ENCODE results near the gene GNB2. TPM values are rescaled to one million over a fixed set of nuclear protein-coding genes. Genes with fewer than 3 reads are reported as not detected.
A peak's percentile ranks its signal among the peaks of the same experiment; 100 is the strongest.
"Not testable (repeated sequence)": the region's sequence is repeated elsewhere in the genome, so short reads cannot be mapped to it uniquely, and the experiment has no call there.

GNB2 gene
- total and polyA plus RNA-seq, 4 donors, result 37.6 to 133 (median 73.2) TPM

DNA sequence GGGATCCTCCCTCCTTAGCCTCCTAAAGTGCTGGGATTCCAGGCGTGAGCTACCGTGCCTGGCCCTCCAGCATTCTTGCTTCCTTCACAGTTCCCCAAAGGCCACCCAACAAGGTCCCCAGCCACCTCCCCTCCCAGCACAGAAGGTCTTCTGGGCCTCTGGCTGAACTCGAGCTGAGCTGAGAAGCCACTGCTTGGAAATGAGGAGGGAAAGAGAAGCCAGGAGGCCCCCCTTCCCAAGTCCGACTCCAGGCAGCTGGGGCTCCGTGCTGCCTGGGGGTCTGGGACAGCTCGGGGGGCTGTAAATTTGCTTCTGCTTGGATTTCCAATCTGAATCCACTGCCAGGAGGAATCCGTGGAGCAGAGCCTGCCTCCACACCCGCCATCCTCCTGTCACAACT, 41.2 kb downstream of the GNB2 start (continued):
- TF ChIP-seq, protein P1, sequence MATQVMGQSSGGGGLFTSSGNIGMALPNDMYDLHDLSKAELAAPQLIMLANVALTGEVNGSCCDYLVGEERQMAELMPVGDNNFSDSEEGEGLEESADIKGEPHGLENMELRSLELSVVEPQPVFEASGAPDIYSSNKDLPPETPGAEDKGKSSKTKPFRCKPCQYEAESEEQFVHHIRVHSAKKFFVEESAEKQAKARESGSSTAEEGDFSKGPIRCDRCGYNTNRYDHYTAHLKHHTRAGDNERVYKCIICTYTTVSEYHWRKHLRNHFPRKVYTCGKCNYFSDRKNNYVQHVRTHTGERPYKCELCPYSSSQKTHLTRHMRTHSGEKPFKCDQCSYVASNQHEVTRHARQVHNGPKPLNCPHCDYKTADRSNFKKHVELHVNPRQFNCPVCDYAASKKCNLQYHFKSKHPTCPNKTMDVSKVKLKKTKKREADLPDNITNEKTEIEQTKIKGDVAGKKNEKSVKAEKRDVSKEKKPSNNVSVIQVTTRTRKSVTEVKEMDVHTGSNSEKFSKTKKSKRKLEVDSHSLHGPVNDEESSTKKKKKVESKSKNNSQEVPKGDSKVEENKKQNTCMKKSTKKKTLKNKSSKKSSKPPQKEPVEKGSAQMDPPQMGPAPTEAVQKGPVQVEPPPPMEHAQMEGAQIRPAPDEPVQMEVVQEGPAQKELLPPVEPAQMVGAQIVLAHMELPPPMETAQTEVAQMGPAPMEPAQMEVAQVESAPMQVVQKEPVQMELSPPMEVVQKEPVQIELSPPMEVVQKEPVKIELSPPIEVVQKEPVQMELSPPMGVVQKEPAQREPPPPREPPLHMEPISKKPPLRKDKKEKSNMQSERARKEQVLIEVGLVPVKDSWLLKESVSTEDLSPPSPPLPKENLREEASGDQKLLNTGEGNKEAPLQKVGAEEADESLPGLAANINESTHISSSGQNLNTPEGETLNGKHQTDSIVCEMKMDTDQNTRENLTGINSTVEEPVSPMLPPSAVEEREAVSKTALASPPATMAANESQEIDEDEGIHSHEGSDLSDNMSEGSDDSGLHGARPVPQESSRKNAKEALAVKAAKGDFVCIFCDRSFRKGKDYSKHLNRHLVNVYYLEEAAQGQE (IDR thresholded peaks at IDR 0.05), result no peak
- TF ChIP-seq JUND (IDR thresholded peaks at IDR 0.05), result no peak

DNA sequence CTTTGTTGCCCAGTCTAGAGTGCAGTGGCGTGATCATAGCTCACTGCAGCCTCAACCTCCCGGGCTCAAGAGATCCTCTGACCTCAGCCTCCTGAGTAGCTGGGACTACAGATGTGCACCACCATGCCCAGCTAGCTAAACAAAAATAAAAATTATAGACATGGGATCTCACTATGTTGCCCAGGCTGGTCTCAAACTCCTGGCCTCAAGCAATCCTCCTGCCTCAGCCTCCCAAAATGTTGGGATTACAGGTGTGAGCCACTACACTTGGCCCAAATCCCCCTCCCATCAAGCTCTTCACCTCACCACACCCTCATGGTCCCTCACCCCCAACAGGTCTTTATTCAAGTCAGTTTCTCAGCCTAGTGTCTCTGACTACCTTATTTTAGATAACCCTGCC, 43.5 kb downstream of the GNB2 start:
- not testable (repeated sequence) for H3K36me3 ChIP-seq (ENCODE audit: control insufficient read depth in 4 of 4, insufficient read depth in 3 of 4, low read depth in 1 of 4, low read length in 3 of 4); H3K9ac ChIP-seq (ENCODE audit: low read depth in 1 of 2, low read length in 2 of 2); H3K9me3 ChIP-seq (ENCODE audit: control insufficient read depth in 4 of 4, low read length in 3 of 4); H3K27ac ChIP-seq (ENCODE audit: low read depth in 1 of 2, low read length in 2 of 2); H3K27me3 ChIP-seq (ENCODE audit: control insufficient read depth in 4 of 4, insufficient read depth in 4 of 4, low read length in 3 of 4); DNase-seq (ENCODE audit: low spot score); H3K4me3 ChIP-seq (ENCODE audit: low read depth in 1 of 3, low read length in 3 of 3)
- peaks cover 7 to 27% (median 24%) of the 10 kb centered on the region in 4 donors for H3K4me1 ChIP-seq (ENCODE audit: control insufficient read depth in 4 of 4, insufficient read depth in 4 of 4, low read length in 3 of 4)
- WGBS, result 98% methylated on average over 2 of the region's 2 CpGs

DNA sequence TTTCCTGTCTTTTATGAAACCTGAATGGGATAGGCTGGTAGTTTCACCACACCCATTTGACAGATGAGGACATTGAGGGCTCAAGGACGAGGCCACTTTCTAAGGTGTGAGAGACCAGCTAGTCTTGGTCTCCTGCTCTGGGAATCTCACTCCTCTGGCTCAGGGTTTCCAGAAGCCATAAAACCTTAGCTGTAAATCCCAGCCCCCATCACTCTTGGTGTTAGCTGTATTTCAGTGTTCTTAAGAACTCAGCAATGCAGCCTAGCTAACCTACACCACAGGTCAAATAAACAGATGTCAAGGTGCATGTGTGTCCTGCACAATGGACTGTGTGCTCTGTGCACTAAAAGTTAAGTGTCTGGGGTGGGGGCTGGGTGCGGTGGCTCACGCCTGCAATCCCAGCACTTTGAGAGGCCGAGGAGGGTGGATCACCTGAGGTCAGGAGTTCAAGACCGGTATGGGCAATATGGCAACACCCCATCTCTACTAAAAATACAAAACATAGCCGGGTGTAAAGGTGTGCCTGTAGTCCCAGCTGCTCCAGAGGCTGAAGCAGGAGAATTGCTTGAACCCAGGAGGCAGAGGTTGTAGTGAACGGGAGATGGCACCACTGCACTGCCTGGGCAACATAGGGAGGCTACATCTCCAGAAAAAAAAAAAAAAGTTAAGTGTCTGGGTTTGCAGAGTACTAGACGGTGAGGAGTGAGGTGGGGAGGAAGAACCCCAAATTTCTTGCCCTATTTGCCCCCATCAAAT, 46.2 kb downstream of the GNB2 start:
- Histone ChIP-seq H3K4me1 (ENCODE audit: control insufficient read depth in 4 of 4, insufficient read depth in 4 of 4, low read length in 3 of 4) (peaks cover 9 to 54% (median 42%) of the 10 kb centered on the region in 4 donors), H3K9me3 (ENCODE audit: control insufficient read depth in 4 of 4, low read length in 3 of 4) (no peaks in the 10 kb centered on the region), H3K27me3 (ENCODE audit: control insufficient read depth in 4 of 4, insufficient read depth in 4 of 4, low read length in 3 of 4) (no peaks in the 10 kb centered on the region), H3K36me3 (ENCODE audit: control insufficient read depth in 4 of 4, insufficient read depth in 3 of 4, low read depth in 1 of 4, low read length in 3 of 4) (no peaks in the 10 kb centered on the region), H3K4me3 (ENCODE audit: low read depth in 1 of 3, low read length in 3 of 3) (peak overlapping the region in 1 of 3 donors; percentile 69), H3K27ac (ENCODE audit: low read depth in 1 of 2, low read length in 2 of 2) (peak overlapping the region in 1 of 2 donors; percentile 22), H3K9ac (ENCODE audit: low read depth in 1 of 2, low read length in 2 of 2) (no peak overlapping the region)
- no peak for DNase-seq (ENCODE audit: low spot score)
- 30% methylated on average over 8 of the region's 8 CpGs for WGBS
- TF ChIP-seq JUND (IDR thresholded peaks at IDR 0.05) (no peak), RXRA (IDR thresholded peaks at IDR 0.05) (peak; percentile 14 to 28), HNF4G (IDR thresholded peaks at IDR 0.05) (no peak), SP1 (IDR thresholded peaks at IDR 0.05) (peak; percentile 21), RAD21 (IDR thresholded peaks at IDR 0.05) (peak; percentile 60 to 70), HNF4A (conservative IDR thresholded peaks at IDR 0.05) (peak; percentile 42 to 44)
- TF ChIP-seq, protein P2, sequence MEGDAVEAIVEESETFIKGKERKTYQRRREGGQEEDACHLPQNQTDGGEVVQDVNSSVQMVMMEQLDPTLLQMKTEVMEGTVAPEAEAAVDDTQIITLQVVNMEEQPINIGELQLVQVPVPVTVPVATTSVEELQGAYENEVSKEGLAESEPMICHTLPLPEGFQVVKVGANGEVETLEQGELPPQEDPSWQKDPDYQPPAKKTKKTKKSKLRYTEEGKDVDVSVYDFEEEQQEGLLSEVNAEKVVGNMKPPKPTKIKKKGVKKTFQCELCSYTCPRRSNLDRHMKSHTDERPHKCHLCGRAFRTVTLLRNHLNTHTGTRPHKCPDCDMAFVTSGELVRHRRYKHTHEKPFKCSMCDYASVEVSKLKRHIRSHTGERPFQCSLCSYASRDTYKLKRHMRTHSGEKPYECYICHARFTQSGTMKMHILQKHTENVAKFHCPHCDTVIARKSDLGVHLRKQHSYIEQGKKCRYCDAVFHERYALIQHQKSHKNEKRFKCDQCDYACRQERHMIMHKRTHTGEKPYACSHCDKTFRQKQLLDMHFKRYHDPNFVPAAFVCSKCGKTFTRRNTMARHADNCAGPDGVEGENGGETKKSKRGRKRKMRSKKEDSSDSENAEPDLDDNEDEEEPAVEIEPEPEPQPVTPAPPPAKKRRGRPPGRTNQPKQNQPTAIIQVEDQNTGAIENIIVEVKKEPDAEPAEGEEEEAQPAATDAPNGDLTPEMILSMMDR (IDR thresholded peaks at IDR 0.05; ENCODE audit: low read depth, low read length, missing input control), result peak; percentile 20

DNA sequence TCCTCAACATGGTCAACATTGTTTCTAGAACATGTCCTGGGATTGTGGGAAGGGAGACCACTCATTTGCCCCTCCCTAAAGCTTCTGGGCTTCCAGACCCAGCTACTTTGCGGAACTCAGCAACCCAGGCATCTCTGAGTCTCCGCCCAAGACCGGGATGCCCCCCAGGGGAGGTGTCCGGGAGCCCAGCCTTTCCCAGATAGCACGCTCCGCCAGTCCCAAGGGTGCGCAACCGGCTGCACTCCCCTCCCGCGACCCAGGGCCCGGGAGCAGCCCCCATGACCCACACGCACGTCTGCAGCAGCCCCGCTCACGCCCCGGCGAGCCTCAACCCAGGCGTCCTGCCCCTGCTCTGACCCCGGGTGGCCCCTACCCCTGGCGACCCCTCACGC, 46.7 kb downstream of the GNB2 start, which contains the start of gene EPO:
Gene EPO (plus strand): TSS at position 190 of the 392 bp plus-strand sequence. CDS start 513 bp downstream, outside the sequence.
- WGBS, result 8% methylated on average over 21 of the region's 21 CpGs
- Histone ChIP-seq H3K9ac (ENCODE audit: low read depth in 1 of 2, low read length in 2 of 2) (peak within 1 kb of the TSS; percentile 40 to 46), H3K9me3 (ENCODE audit: control insufficient read depth in 4 of 4, low read length in 3 of 4) (no peaks in the 10 kb centered on the region), H3K4me3 (ENCODE audit: low read depth in 1 of 3, low read length in 3 of 3) (peak within 1 kb of the TSS in 2 of 3 donors; percentile 32 to 69), H3K36me3 (ENCODE audit: control insufficient read depth in 4 of 4, insufficient read depth in 3 of 4, low read depth in 1 of 4, low read length in 3 of 4) (no peaks in the 10 kb centered on the region), H3K27me3 (ENCODE audit: control insufficient read depth in 4 of 4, insufficient read depth in 4 of 4, low read length in 3 of 4) (no peaks in the 10 kb centered on the region), H3K27ac (ENCODE audit: low read depth in 1 of 2, low read length in 2 of 2) (peak within 1 kb of the TSS; percentile 82 to 93), H3K4me1 (ENCODE audit: control insufficient read depth in 4 of 4, insufficient read depth in 4 of 4, low read length in 3 of 4) (peaks cover 9 to 59% (median 46%) of the 10 kb centered on the region in 4 donors)
- DNase-seq (ENCODE audit: low spot score), result no peak
- TF ChIP-seq RXRA (IDR thresholded peaks at IDR 0.05) (no peak), YY1 (IDR thresholded peaks at IDR 0.05) (no peak), JUND (IDR thresholded peaks at IDR 0.05) (no peak), FOXA2 (IDR thresholded peaks at IDR 0.05) (no peak), EGR1 (IDR thresholded peaks at IDR 0.05; ENCODE audit: low read depth in 2 of 2) (no peak), FOXA1 (IDR thresholded peaks at IDR 0.05) (no peak)
- TF ChIP-seq, protein P3, sequence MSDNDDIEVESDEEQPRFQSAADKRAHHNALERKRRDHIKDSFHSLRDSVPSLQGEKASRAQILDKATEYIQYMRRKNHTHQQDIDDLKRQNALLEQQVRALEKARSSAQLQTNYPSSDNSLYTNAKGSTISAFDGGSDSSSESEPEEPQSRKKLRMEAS (IDR thresholded peaks at IDR 0.05), result no peak
- TF ChIP-seq, protein P1 (IDR thresholded peaks at IDR 0.05), result no peak
- TF ChIP-seq, protein P4, sequence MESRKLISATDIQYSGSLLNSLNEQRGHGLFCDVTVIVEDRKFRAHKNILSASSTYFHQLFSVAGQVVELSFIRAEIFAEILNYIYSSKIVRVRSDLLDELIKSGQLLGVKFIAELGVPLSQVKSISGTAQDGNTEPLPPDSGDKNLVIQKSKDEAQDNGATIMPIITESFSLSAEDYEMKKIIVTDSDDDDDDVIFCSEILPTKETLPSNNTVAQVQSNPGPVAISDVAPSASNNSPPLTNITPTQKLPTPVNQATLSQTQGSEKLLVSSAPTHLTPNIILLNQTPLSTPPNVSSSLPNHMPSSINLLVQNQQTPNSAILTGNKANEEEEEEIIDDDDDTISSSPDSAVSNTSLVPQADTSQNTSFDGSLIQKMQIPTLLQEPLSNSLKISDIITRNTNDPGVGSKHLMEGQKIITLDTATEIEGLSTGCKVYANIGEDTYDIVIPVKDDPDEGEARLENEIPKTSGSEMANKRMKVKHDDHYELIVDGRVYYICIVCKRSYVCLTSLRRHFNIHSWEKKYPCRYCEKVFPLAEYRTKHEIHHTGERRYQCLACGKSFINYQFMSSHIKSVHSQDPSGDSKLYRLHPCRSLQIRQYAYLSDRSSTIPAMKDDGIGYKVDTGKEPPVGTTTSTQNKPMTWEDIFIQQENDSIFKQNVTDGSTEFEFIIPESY (IDR thresholded peaks at IDR 0.05), result no peak

Data from liver (tissue), 9 donors.